Testis (tissue), 3 donors: ENCODE data around the gene MGME1. TPM values are rescaled to one million over a fixed set of nuclear protein-coding genes. Genes with fewer than 3 reads are reported as not detected.

Experiments
- DNase-seq: peaks from one replicate; pipeline ENCODE4 v3.0.0-alpha.2; 2019
- H3K27ac ChIP-seq, 2 donors: fragments of 200-600 bp; sonication (generic); one replicate each; pipeline ENCODE4 v1.5.1; 2019
- H3K27me3 ChIP-seq: fragments of 200-600 bp; sonication (generic); one replicate; pipeline ENCODE4 v1.5.1; 2019
- H3K36me3 ChIP-seq: fragments of 200-600 bp; sonication (generic); one replicate; pipeline ENCODE4 v1.5.1; 2017; ENCODE audit warnings: low read depth; ENCODE audit errors: missing control alignments
- H3K4me1 ChIP-seq: fragments of 200-600 bp; sonication (generic); one replicate; pipeline ENCODE4 v1.5.1; 2019
- H3K4me3 ChIP-seq, 2 donors: fragments of 200-600 bp; sonication (generic); one replicate each; pipeline ENCODE4 v1.5.1; 2017 to 2019
- H3K9me3 ChIP-seq: fragments of 200-600 bp; sonication (generic); one replicate; pipeline ENCODE4 v1.5.1; 2017
- CTCF ChIP-seq, 3 experiments: fragments of 450-650 bp in 2 of 3; fragments of 200-600 bp in 1 of 3; sonication (generic) in 1 of 3; IDR thresholded peaks; one replicate each; pipeline ENCODE4 v1.5.1; 2016 to 2019; ENCODE audit warnings: antibody characterized with exemption in 3 of 3, mild to moderate bottlenecking in 2 of 3, moderate library complexity in 1 of 3
- POLR2A ChIP-seq: fragments of 450-650 bp; IDR thresholded peaks from one replicate; pipeline ENCODE4 v1.6.1; 2017; ENCODE audit warnings: antibody characterized with exemption, mild to moderate bottlenecking, moderate library complexity
- WGBS, 2 donors: methylation state at CpG; one replicate each; pipeline ENCODE4 v1.1.5; 2018; 5-methylcytosine and 5-hydroxymethylcytosine counted together
- intact Hi-C: fragments of 100-400 bp; cut with DNase I; formaldehyde crosslinking; loops from one replicate; pipeline ENCODE4 v1.15.1; 2023; ENCODE audit warnings: low total_unique reads
- polyA plus RNA-seq: library from polyadenylated mRNA; stranded (reverse); fragments of 350-450 nt; fragmentation: Illumina TruSeq; extraction: RNeasy Lipid Tissue Mini Kit (QIAGEN cat#74804); gene quantifications from one replicate; pipeline ENCODE4 v1.2.3, GENCODE V29; 2014; ENCODE audit warnings: low read depth, low replicate concordance; ENCODE audit not compliant: insufficient read depth
- total RNA-seq, 2 donors: library from RNA; depleted of rRNA; stranded (reverse); fragments of >200 nt; gene quantifications; one replicate each; pipeline ENCODE4 v1.2.3, GENCODE V29; 2016

Gene MGME1
- total and polyA plus RNA-seq, 3 donors from 2014 or later: 15.5 to 22.3 (median 17.4) TPM

- Histone ChIP-seq H3K4me1 (peaks cover 12% of the 10 kb centered on the region), H3K27me3 (no peaks in the 10 kb centered on the region), H3K36me3 (no peaks in the 10 kb centered on the region), H3K4me3 (no peak overlapping the region), H3K9me3 (no peaks in the 10 kb centered on the region), H3K27ac (no peak overlapping the region)
- intact Hi-C loops: no loop called here
- TF ChIP-seq POLR2A (no peak), CTCF (IDR thresholded peaks at IDR 0.05) (no peak)
- WGBS, 2 donors: 79 to 84% methylated on average over 4 of the region's 4 CpGs
- no peak for DNase-seq
Measured at GRCh38 chr20:17999566-17999965, 30.7 kb downstream of the MGME1 start.

GRCh38 chr20:18001131-18001921 lies 32.5 kb downstream of the MGME1 start:
- intact Hi-C loops: no loop called here
- Histone ChIP-seq H3K27ac (no peak overlapping the region), H3K4me1 (peaks cover 16% of the 10 kb centered on the region), H3K4me3 (no peak overlapping the region), H3K27me3 (no peaks in the 10 kb centered on the region), H3K36me3 (no peaks in the 10 kb centered on the region), H3K9me3 (no peaks in the 10 kb centered on the region)
- TF ChIP-seq CTCF (IDR thresholded peaks at IDR 0.05) (no peak), POLR2A (no peak)
- WGBS, 2 donors: 60 to 73% methylated on average over 10 of the region's 10 CpGs
- peak; percentile 71 for DNase-seq

- intact Hi-C loops: no loop called here
- DNase-seq: no peak
- Histone ChIP-seq H3K4me3 (no peak overlapping the region), H3K9me3 (no peaks in the 10 kb centered on the region), H3K36me3 (no peaks in the 10 kb centered on the region), H3K27me3 (no peaks in the 10 kb centered on the region), H3K27ac (no peak overlapping the region), H3K4me1 (peaks cover 26% of the 10 kb centered on the region)
- WGBS, 2 donors: 54 to 69% methylated on average over 5 of the region's 5 CpGs
- TF ChIP-seq POLR2A (no peak), CTCF (IDR thresholded peaks at IDR 0.05) (no peak)
Measured at GRCh38 chr20:18003897-18004296, 35.1 kb downstream of the MGME1 start.

GRCh38 chr20:18004384-18005031 lies 35.7 kb downstream of the MGME1 start:
- DNase-seq: no peak
- Histone ChIP-seq H3K9me3 (no peaks in the 10 kb centered on the region), H3K27ac (no peak overlapping the region), H3K27me3 (no peaks in the 10 kb centered on the region), H3K36me3 (no peaks in the 10 kb centered on the region), H3K4me3 (no peak overlapping the region), H3K4me1 (peaks cover 26% of the 10 kb centered on the region)
- intact Hi-C loops: no loop called here
- TF ChIP-seq CTCF (IDR thresholded peaks at IDR 0.05): no peak
- no peak for TF ChIP-seq POLR2A
- 82 to 86% methylated on average over 6 to 8 of the region's 8 CpGs for WGBS, 2 donors
